Measurements from ENCODE around the gene KPNA4. TPM values are rescaled to one million over a fixed set of nuclear protein-coding genes. Genes with fewer than 3 reads are reported as not detected.

KPNA4 gene
- total and polyA plus RNA-seq, 4 donors: 39.8 to 82.5 (median 51.4) TPM

Small RNA genes lying within 50 kb of the gene (small RNA-seq; reads per million reads assigned to genes)
- not detected for gene RNU7-136P (ENCODE audit: low replicate concordance)

Other genes with a start within 250 kb of the KPNA4 start
- 10 to 100 TPM; 50.4 to 71.4 TPM for gene IFT80, start 166.3 kb downstream of the KPNA4 start, total RNA-seq
- 10 to 100 TPM; 39.1 to 48.6 TPM for gene IFT80, start 166.3 kb downstream of the KPNA4 start, polyA plus RNA-seq (ENCODE audit: insufficient read length in 2 of 2)
- gene SMC4, start 165.9 kb downstream of the KPNA4 start, total RNA-seq: 10 to 100 TPM; 46.6 to 56.6 TPM
- gene SMC4, start 165.9 kb downstream of the KPNA4 start, polyA plus RNA-seq (ENCODE audit: insufficient read length in 2 of 2): 10 to 100 TPM; 29.1 to 41.8 TPM
- 10 to 100 TPM in 1 of 2 donors, 1 to 10 TPM in 1; 8.4 to 19.0 TPM for gene TRIM59, start 115.8 kb downstream of the KPNA4 start, total RNA-seq
- 1 to 10 TPM; 6.9 to 7.0 TPM for gene TRIM59, start 115.8 kb downstream of the KPNA4 start, polyA plus RNA-seq (ENCODE audit: insufficient read length in 2 of 2)
- not detected for gene ARL14, start 111.6 kb upstream of the KPNA4 start, total RNA-seq
- gene ARL14, start 111.6 kb upstream of the KPNA4 start, polyA plus RNA-seq (ENCODE audit: insufficient read length in 2 of 2): not detected
- 10 to 100 TPM; 18.5 to 47.9 TPM for gene PPM1L, start 190.7 kb upstream of the KPNA4 start, total RNA-seq
- 10 to 100 TPM; 15.4 to 30.6 TPM for gene PPM1L, start 190.7 kb upstream of the KPNA4 start, polyA plus RNA-seq (ENCODE audit: insufficient read length in 2 of 2)